GM15510 (cell line): ENCODE results near the gene RHOC.

Experiments
- POLR2A ChIP-seq: IDR thresholded peaks from 3 replicates; pipeline ENCODE4 v1.6.1; 2011; ENCODE audit warnings: borderline replicate concordance; ENCODE audit not compliant: insufficient read length; ENCODE audit errors: extremely low read depth

RHOC gene

GRCh38 chr1:112719706-112720105 is 12.8 kb upstream of the RHOC start:
- no peak for TF ChIP-seq POLR2A

DNA sequence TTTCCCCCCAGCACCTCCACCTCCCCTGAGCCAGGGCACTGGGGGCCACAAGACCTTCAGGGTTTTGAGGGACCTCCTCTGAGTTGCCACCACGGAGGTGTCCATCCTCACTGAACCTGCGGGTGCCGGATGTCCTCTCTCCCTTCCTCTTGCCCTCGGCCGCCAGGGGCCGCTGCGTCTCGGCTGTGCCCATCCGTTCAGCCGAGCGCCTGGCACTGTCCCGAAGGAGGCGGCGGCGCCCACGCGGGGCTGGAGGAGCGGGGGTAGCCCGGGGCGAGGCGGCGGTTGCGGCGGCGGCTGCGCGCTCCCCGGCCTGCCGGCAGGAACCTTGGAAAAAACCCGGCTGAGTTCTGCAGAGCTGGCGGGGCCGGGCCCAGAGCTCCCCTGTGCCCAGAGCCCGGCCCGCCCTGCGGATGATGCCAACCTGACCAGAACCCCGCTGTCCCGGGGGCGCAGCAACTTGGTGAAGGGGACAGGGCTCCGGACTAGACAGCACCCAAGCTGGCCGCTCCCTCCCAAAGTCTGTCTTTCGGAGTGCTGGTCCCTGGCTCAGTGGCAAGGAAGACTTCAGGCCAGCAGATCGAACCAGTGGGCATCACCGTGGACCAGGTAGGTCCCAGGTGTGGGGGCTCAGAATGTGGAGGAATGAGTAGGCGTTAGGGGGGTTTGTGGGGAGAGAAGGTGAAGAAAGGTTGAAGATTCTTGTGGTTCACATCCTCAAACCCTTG is 11.9 kb upstream of the RHOC start:
- no peak for TF ChIP-seq POLR2A

DNA sequence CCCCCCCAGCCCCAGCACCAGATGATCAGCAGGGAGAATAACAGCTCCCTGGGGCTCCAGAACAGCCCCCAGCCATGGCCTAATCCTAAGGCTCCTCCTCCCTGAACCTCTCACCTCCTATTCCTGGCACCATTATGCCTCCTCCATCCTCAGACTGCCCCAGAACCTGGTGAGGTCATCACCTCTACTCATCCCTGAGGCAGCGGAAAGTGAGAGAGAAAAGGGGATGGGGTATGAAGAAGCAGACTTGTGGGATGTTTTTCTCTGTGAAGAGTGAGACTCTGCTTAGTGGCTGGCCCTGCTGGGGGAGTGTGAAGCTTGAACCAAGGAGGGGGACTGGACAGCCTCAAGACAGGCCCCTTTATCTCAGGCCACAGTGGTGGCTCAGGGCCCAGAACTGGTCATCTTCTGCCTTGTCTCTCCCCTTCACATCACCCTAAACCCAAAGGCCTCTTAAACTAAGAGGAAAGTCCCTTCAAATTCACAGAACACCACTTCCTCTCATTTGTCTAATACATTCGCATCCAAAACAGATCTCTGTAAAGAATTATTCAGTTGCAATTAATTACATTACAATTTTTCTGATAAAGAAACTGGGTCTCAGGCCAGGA is 10.4 kb upstream of the RHOC start:
- no peak for TF ChIP-seq POLR2A

- no peak for TF ChIP-seq POLR2A
Measured at GRCh38 chr1:112716133-112716720, 9.3 kb upstream of the RHOC start.

- TF ChIP-seq POLR2A, result no peak
Measured at GRCh38 chr1:112715264-112716053, 8.5 kb upstream of the RHOC start, which contains the start of gene PPM1J. Gene PPM1J (minus strand): TSS chr1:112715332. CDS start chr1:112715301, 31 bp downstream.

- TF ChIP-seq POLR2A, result no peak
Measured at GRCh38 chr1:112714313-112715263, 7.7 kb upstream of the RHOC start.

GRCh38 chr1:112713466-112714312 is 6.8 kb upstream of the RHOC start:
- no peak for TF ChIP-seq POLR2A

DNA sequence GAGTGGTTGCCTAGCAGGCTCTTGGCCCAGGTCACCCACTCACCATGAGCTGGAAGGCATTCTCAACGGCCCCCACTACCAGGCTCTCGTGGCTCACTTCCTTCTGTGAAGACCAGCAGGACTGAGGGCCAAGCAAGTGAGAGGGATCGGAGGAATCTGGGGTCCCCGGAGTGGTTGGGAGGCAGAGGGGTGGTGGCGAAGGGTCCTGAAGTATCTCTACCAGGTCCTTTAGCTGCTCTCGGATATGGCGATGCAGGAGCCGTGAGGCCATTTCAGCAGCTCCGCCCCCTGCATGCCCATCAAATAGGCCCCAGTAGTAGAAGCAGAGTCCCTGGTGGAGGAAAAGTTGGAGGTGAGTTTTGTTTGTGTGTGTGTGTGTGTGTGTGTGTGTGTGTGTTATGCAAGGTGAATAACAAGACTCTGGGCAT is 5.8 kb upstream of the RHOC start:
- no peak for TF ChIP-seq POLR2A

- no peak for TF ChIP-seq POLR2A
Measured at GRCh38 chr1:112712191-112712590, 5.3 kb upstream of the RHOC start.

- TF ChIP-seq POLR2A, result no peak
Measured at GRCh38 chr1:112711670-112712069, 4.7 kb upstream of the RHOC start.

DNA sequence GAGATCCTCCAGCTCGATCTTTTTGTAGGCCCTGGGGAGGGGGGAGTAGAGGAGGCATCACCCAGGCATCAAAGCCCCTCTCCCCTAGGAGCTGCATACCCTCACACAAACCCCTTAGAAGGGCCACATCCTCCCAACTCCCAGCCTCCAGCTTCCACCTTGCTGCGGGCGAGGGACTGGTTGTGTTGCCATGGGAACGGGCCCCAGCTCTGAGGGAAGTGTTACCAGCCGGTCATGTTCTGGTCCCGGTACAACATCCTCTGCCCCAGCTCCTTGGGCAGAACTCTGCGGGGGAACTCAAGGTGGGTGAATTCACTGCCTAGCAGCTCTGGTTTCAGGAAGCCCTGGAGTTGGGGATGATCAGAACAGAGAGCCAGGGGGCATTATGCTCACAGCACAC is 4.1 kb upstream of the RHOC start:
- TF ChIP-seq POLR2A, result no peak

DNA sequence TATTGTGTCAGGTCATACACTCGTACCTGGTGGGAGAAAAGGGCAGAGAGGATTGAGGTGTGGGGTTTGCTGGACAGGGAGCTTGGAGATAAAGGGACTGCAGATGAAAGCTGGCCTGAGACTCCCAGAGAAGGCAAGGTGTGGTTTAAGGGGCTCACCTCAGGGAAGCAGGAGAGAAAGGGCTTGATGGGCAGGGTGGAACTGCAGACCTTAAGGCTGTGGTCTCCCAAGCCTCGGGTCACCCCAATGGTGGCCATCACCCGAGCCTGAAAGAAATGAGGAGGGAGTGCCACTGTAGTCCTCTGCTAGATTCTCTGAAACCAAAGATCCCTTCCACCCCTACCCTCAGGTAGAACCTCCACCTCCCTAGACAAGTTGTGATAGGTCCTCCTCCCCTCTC is 3.7 kb upstream of the RHOC start:
- TF ChIP-seq POLR2A, result no peak

GRCh38 chr1:112710159-112710558 is 3.2 kb upstream of the RHOC start:
- TF ChIP-seq POLR2A, result no peak

- no peak for TF ChIP-seq POLR2A
Measured at GRCh38 chr1:112708489-112708888, 1.6 kb upstream of the RHOC start.

DNA sequence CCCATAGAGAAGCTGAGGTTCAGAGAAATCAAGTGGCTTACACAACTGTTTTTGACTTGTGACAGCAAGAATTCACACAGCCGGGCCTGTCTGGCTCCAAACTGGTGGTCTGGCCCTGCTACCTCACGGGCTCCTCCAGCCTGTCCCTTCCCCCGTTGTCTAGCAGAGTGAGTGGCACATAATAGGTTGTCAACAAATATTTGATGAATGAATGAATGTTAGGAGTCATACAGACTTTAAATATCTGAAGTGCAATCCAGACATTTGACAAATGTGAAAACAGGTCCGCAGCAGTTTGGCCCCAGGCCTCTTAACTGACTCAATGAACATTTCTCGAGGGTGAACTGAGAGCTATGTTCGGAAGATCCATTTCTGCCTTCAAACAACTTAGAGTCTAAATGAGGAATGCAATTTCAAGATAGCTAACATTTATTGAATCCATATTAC is 1.1 kb upstream of the RHOC start:
- TF ChIP-seq POLR2A, result no peak
